HTERT RPE-1 (cell line): ENCODE measurements around the gene RAB3IP.
"Not testable (repeated sequence)": the region's sequence is repeated elsewhere in the genome, so short reads cannot be mapped to it uniquely, and the experiment has no call there.

Source experiments
- in situ Hi-C: fragments of 300-500 bp; cut with MboI; formaldehyde crosslinking; loops from 4 replicates; pipeline ENCODE4 v1.14.3; 2020; ENCODE audit warnings: low sequenced_read_pairs

RAB3IP gene

DNA sequence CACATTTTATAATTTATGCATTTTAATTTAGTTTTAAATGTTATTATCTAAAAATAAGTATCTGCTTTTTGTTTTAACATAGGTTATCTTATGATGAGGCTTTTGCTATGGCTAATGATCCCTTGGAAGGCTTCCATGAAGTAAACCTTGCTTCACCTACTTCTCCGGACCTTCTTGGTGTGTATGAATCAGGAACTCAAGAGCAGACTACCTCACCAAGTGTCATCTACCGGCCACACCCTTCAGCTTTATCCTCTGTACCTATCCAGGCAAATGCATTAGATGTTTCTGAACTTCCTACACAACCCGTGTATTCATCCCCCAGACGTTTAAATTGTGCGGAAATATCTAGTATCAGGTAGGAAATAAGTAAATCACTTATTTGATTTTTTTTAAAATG, 16.6 kb downstream of the RAB3IP start:
- in situ Hi-C loops, result no loop called here

DNA sequence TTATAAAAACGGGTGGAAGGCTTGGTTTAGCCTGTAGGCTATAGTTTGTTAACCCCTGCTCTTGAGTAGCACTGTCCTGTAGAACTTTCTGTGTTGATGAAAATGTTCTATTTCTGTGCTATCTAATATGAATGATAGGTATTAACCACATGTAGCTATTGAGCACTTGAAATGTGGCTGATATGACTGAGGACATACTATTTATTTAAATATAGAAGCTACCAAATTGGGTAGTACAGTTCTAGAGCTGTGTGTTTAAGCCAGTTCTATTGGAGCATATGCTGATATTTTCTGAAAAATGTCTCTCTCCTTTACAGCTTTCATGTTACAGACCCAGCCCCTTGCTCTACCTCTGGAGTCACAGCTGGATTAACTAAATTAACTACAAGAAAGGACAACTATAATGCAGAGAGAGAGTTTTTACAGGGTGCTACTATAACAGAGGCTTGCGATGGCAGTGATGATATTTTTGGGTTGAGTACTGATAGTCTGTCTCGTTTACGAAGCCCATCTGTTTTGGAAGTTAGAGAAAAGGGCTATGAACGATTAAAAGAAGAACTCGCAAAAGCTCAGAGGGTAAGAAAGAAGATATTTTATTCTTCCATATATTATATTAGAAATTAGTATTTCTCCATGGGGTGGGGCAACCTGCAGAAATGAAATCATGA, 17.6 kb downstream of the RAB3IP start:
- in situ Hi-C loops, result no loop called here

DNA sequence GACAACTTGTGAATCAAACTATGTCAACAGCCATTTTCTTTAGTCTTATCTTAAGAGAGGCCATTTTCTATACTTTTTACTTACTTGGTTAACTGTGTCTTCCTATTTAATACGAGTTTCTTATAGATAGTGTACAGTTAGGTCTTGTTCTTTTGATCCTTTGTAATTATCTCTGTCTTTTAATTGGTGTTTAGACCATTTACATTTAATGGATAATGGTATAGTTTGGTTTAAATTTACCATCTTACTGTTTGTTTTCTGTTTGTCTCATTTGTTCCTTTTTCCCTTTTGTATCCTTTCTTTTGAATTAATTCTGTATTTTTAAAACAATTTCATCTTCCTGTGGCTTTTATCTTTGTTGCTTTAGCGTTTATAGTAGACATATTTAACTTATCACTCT, 19.4 kb downstream of the RAB3IP start:
- in situ Hi-C loops, result no loop called here

DNA sequence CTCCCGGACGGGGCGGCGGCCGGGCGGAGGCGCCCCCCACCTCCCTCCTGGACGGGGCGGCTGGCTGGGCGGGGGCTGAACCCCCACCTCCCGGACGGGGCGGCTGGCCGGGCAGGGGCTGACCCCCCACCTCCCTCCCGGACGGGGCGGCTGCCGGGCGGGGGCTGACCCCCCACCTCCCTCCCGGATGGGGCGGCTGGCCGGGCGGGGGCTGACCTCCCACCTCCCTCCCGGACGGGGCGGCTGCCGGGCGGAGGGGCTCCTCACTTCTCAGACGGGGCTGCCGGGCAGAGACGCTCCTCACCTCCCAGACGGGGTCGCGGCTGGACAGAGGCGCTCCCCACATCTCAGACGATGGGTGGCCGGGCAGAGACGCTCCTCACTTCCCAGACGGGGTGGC, 20.9 kb downstream of the RAB3IP start:
- in situ Hi-C loops, result not testable (repeated sequence)

DNA sequence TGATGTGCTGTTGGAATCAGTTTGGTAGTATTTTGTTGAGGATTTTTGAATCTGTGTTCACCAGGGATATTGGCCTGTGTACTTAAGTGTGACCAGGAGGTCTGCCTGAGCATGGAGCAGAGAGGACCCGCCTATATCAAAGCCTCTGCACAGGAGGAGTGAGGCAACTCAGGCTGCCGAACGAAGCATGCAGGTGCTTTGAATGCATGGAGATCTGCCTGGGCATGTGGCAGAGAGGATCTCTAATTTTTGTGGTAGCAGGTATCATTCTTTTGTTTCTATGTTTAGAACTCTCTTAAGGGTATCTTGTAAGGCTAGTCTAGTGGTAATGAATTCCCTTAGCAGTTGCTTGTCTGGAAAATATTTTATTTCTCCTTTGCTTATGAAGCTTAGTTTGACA, 26.9 kb downstream of the RAB3IP start:
- in situ Hi-C loops, result no loop called here

DNA sequence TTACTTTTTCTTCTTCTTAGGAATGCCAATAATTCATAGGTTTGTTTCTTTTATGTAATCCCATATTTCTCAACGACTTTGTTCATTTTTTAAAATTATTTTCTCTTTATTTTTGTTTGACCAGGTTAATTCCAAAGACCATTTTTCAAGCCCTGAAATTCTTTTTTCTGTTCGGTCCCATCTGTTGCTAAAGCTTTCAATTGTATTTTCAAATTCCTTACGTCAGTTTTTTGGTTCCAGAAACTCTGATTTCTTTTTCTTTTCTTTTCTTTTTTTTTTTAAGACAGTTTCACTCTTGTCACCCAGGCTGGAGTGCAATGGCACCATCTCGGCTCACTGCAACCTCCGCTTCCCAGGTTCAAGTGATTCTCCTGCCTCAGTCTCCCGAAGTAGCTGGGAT, 27.6 kb downstream of the RAB3IP start:
- in situ Hi-C loops, result no loop called here

DNA sequence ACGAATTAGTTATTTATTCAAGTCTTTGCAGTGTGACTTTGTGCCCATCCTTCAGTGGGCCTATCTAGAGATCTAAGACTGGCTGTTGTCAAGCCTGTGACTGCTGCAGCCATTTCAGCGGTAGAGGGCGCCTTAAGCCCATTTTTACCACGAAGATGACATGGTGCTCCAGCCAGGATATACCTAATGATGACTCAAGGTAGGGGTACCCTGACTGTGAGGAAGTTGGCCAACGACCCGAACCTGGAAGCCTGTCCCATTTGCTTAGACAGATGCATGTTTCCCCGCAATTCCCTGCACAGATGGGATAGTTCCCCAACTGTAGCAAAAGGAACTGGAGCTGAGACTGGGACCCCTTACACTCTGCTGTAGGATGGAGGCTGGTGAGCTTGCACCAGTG, 41.3 kb downstream of the RAB3IP start:
- in situ Hi-C loops, result no loop called here

DNA sequence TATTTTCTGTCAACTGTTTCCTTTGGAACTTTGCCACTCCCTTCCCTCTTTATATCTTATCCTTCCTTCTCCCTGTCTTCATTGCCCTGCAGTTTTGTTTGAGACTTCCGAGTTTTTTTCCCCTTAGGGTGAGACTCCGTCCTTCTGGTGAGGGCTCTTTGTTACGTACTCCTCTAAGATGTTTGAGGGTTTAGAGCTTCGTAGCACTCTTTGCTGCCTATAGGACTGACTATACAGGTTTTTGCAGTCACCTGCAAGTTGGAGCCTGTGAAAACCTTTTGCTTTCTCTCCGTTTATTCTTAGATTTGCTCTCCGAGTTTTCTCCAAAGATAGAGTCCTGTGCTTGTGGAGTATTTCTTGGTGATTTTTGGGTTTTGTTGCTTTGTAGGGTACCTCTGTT, 44.7 kb downstream of the RAB3IP start:
- in situ Hi-C loops, result no loop called here

DNA sequence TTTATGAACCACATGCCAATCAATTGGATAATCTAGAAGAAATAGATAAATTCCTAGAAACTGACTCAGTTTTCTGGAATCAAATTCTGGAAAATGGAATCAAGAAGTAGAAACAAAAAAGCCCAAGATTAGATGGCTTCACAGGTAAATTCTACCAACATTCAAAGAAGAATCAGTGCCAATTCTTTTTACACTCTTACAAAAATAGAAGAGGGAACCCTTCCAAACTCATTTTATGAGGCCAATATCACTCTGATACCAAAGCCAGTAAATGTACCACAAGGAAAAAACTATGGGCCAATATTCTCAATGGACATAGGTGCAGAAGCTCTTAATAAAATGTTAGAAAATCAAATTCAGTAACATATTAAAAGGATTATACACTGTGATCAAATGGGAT, 50.7 kb downstream of the RAB3IP start:
- in situ Hi-C loops, result no loop called here

DNA sequence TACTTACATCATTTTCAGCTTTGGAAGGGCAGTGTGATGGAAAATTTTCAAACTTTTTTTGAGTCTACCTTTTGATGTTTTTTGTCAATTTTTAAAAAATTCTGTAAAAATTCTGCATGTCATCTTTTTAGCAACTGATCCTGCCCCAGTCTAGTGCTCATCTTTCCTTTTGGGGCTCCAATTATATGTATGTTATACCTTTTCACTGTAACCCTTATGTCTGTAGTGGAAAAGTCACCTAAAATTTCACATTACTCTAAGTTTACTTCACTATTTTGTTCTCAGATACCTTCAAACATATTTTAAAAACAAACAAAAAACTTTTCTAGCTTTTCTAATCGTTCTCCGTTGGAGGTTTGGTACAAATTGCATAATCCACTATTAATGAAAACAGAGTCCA, 53.9 kb downstream of the RAB3IP start:
- in situ Hi-C loops, result no loop called here

DNA sequence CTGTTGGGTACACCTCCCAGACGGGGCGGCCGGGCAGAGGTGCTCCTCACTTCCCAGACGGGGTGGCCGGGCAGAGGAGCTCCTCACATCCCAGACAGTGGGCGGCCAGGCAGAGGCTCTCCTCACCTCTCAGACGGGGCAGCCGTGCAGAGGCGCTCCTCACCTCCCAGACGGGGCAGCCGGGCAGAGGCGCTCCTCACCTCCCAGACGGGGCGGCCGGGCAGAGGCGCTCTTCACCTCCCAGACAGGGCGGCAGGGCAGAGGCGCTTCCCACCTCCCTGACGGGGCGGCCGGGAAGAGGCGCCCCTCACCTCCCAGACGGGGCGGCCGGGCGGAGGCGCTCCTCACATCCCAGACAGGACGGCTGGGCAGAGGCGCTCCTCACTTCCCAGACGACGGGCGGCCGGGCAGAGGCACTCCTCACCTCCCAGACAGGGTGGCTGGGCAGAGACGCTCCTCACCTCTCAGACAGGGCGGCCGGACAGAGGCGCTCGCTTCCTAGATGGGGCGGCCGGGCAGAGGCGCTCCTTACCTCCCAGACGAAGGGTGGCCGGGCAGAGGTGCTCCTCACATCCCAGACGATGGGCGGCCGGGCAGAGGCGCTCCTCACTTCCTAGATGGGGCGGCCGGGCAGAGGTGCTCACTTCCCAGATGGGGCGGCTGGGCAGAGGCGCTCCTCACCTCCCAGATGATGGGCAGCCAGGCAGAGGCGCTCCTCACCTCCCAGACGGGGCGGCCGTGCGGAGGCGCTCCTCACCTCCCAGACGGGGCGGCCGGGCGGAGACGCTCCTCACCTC, 68.6 kb downstream of the RAB3IP start:
- in situ Hi-C loops, result not testable (repeated sequence)

DNA sequence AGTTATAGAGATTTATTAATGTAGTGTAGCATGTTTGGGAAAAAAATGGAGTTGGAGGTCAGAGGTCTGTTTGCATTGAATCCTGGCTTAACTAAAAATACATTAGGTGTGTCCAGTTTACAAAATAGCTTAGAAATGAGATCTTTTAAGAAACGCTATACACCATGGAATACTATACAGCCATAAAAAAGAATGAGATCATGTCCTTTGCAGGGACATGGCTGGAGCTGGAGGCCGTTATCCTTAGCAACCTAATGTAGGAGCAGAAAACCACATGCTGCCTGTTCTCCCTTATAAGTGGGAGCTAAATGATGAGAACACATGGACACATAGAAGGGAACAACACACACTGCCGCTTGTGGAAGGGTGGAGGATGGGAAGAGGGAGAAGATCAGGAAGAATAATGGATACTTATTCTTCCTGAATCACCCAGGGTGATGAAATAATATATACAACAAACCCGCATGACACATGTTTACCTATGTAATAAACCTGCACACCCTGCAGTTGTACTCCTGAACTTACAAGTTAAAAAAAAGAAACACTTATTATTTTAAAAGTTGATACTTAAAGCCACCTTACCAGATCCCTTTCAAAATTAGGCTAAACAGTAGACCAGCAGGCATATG, 72.3 kb downstream of the RAB3IP start:
- in situ Hi-C loops, result no loop called here

DNA sequence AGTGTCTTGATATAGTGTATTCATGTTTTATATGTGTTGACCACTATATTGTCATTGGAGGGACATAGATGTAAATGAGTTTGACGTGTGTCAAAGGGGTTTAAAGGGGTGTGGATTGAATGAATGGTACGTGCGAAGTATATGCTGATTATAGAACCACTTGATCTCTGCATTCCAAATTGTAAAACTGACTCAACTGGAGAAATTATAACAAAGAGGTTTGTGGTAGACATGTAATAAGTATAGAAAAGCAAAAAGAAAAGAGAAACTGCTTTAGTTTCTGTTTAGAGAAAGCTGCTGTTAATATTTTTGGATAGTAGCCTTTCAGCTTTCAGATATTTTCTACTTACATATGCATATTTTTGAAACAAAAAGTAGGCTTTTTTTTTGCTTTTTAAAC, 77.4 kb downstream of the RAB3IP start:
- in situ Hi-C loops, result no loop called here

DNA sequence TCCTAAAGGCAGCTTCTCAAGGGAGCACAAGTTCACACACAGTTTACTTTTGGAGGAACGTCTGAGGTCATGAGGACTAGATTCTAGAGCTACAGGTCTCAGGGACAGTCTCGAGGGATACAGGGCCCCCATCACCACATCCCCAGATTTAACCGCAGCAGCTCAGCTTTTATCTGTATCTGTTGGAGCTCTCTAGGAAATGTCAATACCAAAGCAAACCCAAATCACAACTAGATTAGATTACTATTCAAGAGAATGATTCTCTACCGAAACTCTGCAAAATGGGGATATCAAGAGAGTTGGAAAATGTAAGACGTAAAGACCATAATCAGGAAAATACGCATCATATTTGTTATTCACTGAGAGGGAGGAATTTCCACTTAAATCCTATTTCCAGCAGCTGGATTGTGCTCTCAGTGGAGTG, 82.4 kb downstream of the RAB3IP start:
- in situ Hi-C loops, result no loop called here

DNA sequence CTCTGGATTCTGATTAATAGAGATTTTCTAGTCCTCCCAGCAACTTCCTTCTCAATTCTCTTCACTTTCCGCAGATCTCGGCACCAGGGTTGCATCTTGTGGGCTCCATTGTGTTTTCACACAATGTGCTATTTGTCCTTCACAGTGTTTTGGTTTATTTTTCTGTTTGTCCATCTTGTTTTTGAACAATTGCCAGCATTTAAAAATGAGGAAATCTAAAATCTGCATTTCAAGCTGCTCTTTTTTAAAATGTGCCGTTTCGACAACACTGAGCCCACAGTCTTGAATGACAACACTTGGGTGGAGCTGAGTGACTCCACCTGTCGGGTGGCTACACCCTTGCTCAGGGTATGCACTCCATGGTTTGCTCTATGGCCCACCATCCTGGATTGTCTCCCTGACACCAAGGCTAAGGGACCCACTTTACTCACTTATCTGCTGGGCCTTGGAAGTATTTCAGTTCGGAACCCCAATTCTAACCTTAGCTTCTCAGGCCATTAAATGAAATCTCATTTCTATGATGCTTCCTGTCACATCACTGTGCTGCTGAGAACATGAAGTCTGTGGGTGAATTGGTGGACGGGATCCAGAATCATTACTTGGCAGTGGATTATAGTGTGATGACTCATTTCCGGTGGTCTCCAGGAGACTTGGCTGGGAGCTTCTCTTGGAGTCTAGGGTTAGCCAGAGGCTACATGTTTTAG, 82.9 kb downstream of the RAB3IP start:
- in situ Hi-C loops, result no loop called here

DNA sequence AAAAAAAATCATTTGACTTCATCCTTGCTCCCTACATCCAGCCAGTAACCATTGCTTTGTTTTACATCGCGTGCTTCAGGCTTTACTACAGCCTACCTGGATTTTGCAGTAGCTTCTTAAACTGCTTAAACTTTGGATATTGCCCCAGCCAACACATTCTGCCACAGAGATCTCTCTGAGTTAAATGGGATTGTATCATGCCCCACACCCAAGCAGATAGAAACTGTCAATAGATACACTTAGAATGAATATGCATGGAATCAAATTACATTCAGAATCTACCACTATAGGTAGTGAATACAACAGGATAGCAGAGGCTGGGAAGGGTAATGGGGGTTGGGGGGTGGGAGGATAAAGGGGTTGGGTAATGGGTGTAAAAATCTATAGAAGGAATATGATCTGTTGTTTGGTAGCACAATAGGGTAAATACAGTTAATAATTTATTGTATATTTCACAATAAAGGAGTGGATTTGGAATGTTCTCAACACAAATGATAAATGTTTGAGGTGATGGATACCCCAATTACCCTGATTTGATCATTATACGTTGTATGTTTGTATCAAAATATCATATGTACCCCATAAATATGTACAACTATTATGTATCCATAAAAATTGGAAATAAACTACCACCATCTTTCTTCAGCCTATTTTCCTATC, 83.7 kb downstream of the RAB3IP start:
- in situ Hi-C loops, result no loop called here

DNA sequence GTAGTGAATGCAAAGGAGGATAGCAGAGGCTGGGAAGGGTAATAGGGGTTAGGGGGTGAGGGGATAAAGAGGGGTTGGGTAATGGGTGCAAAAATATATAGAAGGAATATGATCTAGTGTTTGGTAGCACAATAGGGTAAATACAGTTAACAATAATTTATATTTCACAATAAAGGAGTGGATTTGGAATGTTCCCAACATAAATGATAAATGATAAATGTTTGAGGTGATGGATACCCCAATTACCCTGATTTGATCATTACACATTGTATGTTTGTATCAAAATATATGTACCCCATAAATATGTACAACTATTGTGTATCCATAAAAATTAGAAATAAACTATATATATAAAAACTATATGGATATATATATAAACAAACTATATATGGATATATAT, 85.4 kb downstream of the RAB3IP start:
- in situ Hi-C loops, result no loop called here

DNA sequence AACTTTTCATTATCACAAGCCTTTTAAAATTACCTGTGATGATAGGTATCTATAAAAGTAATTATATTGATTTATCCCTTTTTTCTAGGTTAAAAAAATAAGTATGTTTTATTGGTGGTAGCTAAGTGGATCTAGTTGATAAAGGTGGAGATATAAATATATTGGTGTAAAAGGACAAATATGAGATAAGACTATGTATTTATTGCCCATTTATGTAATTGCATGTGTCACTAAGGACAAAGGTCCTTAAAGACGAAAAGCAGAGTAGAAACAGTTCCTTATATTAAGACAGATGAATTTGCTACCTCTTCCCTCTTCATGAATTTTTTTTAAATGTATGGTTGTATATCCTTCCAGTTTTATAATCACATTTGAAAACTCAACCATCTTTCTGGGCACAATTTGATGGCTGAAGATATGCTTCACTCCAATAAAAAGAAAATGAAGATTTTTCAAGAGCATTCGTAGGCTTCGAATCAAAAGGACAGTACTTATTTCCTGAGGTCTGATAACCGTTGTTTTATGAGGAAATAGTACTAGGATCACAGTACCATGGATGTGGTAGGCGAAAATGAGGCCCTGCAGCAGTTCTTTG, 86.4 kb downstream of the RAB3IP start, which contains the start of gene MYRFL:
TSS of gene MYRFL (plus strand) at position 262 of the 595 bp plus-strand sequence. CDS start at position 553, 291 bp downstream.
- in situ Hi-C loops, result no loop called here

DNA sequence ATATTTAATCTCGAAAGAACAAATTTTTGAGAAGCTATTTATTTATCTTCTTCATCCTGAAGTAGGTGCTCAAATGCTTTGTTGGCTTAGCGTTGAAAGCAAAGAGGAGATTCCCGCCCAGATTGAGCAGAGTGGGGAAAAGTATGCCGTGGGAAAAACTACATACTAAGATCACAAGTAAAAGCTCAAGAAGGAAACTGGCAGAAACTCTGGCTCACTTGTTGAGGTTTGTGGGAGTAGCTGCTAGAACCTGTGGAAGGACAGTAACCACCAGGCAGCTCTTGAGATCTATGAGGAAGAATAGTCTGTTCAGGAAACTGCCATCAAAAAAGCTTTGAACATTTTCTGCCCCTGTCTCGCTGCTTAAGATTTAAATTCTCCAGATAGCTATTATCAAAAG, 90.2 kb downstream of the RAB3IP start:
- in situ Hi-C loops, result no loop called here

DNA sequence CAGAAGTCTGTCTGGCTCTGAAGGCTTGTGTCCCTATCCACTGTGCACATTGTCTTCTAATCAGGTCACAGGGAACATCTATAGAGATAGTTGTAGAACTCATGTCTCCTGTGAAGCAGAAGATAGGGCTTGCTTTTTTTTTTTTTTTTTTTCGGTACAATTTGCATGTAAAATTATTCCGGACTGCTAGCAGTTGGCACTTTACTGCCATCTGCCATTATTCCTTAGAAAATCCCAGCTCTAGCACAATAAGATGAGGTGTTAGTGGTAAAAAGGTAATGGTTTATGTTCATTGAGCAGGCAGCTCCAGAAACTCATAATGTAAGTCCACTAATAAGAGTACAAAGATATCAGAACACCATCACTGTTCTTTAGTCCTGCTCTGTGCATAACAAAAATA, 95.0 kb downstream of the RAB3IP start:
- in situ Hi-C loops, result no loop called here
